Kidney tubule cell (primary cell): ENCODE data around the gene BAZ1A.
"Not testable (repeated sequence)": the region's sequence is repeated elsewhere in the genome, so short reads cannot be mapped to it uniquely, and the experiment has no call there.

Experiments
- DNase-seq: peaks from one replicate; pipeline ENCODE4 v3.0.0-alpha.2; 2018; ENCODE audit warnings: low spot score

The BAZ1A gene

DNA sequence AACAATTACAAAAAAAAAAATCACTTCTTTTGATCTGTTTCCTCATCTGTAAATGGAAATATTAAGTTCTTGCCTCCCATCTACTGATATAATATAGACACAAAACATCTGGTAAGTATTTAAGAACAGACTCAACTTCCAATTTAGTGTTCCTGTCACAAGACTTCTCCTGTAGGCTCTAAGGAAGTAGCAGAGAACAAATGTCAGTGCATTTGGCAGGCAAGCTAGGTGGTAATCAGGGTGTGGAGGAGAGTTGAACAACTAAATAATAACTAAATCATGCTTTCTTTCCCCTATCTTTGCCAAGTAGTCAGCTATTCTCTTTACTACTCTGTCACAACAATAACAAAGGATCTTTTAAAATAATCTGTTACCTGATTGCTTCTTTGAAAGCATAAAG, 22.1 kb downstream of the BAZ1A start:
- no peak for DNase-seq

DNA sequence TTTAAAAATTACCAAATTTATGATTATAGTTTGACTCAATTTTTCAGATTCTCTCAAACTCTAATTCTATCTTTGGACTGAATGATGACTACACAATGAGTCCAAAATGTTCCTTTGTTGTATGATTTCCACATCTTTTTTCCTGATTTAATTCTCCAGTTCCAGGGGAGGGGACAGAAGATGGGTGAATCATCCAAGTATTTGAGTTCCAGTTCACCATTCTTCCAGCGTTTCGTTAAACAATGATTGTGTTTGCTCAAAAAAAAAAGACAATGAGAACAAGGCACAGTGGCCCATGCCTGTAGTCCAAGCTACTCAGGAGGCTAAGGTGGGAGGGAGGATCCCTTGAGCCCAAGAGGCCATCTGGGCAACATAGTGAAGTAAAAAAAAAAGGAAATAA, 23.8 kb downstream of the BAZ1A start:
- DNase-seq, result no peak

DNA sequence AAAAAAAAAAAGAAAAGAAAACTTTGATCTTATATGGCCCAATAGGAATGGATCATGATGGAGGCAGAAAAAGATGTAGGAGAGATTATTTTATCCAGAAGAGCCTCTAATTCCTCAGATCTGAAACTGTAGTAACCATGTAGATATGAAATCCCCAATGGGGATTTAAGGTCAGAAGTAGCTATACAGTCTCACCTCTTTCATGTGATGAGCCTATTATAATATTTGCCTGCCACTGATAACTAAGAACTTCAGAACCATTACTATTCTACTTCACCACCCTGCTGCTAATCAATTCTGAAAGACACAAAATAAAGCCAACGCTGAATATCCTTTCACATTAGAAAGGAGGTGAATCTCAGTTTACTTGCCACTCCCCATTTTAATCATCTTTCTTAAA, 29.3 kb downstream of the BAZ1A start:
- DNase-seq, result no peak

DNA sequence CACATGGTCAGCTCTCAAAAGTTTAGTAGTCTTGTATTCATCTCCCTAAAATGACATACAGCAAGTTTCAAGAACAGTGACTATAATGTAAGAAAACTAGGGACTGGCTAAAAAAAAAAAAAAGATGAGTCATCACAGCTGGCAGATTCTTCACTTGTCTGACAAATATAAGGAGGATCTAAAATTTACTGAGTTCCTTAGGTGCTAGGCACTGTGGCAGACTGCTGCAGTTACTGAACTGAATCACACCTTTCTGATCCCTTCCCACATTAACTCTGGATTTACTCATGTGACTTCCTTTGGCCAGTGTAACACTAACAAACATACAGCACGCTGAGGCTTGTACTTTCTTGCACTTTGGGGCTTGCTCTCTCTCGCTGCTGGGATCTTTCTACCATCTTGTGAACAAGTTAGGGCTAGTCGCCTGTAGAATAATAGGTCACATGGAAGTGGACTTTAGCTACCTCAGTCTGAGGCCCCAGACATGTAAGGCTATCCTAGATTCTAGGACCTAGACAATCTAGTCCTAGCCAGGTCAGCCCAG, 32.1 kb downstream of the BAZ1A start:
- peak; percentile 87 for DNase-seq

DNA sequence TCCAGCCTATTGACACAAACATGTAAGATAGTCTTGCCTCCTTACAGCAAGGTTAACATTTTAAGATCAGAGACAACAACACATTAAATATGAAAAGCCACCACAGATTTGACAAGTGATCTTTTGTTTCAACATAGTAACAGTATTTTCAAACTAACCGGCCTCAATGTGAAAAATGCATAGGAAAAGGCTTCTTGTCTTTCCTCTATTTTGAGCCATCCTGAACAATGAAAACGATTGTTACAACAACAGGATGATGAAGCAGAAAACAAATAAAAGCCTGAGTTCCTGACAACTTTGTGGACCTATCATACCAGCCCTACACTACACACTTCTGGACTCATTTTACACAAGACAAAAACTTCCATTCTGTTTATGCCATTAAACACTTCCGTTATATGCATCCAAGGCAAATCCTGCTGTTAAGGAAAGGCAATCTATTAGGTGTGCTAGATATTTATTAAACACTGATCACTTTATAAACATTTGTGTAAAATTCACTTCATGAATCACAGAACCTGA, 37.3 kb downstream of the BAZ1A start:
- no peak for DNase-seq

DNA sequence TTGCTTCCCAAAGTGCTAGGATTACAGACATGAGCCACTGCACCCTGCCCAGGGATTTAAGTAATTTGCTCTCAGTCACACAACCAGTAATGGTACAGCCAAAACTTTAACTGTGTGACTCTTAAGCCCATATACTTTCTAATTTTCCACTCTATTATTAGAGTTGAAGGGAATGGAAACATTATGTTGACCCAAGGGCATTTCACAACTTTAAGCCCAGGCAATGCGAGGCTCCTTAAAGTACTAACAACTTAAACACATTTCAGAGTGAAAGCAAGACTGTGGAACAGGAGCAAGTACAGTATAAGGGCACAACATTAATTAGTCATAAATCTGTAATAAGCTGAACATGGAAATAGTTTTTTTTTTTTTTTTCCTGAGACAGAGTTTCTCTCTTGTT, 39.8 kb downstream of the BAZ1A start:
- DNase-seq, result no peak

DNA sequence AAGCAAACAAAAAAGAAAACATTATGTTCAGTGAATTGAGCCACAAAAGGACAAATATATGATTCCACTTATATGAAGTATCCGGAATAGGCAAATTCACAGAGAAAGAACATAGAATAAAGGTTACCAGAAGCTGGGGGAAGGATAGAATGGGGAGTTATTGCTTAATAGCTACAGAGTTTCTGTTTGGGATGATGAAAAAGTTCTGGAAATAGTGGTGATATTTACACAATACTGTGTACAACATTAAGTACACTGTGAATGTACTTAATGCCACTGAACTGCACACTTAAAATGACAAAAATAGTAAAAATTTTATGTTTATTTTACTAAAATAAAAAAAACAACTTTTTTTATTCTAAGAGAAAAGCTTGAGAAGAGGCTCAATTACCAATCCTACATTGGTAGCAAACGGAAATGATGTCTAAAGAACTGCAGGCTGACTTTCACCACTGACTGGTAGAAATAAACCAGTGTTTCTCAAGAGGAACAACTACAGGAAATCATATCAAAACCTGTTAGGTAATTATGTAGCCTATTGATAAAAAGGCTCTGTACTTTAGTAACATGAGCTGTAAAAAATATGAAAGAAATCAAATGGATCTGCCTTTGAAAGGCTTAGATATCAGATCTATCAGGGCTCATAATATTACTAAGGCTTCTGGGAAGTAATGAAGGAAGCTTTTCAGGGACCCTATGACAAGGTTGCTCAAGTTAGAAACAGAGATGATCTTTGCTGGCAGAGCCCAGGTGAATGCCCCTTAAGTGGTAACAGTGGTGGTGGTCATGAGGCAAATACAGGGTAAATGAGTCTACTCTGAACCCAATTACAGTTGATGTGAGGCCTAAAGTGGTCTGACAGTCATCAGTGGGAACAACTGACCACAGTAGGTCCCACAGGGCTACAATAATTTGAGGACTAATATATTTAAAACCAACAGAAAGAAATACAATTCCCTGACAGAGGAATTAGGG, 41.3 kb downstream of the BAZ1A start:
- no peak for DNase-seq

DNA sequence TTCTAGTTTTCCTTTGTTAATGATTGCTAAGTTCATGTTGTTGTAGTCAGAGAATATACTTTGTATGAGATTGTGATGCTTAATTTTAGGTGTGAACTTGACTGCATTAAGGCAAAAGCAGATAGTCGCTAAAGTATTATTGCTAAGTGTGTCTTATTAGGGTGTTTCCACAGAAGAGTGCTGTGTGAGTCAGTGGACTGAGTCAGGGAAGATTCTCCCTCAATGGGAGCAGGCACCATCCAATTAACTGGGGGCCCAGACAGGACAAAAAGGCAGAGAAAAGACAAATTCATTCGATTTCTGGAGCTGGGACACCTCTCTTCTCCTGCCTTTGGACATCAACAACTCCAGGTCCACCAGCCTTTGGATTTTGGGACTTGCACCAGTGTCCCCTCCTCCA, 48.5 kb downstream of the BAZ1A start:
- peak; percentile 22 for DNase-seq

DNA sequence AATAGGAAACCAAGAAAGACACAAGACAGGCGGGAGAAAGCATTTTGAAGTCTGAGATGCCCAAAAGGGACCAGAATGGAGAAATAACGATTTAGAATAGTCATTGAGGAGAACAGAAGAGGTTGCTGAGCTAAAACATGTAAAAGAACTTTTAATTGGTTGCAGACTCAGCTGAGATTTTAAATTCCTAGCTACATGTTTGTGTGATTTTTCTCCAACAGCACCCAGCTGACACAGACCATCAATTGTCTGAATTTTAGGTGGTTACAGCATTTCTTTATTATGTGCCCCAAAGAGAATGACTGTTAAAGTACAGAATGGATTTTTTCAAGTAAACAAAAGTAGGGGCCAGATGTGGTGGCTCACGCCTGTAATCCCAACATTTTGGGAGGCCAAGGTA, 50.3 kb downstream of the BAZ1A start:
- DNase-seq, result no peak

DNA sequence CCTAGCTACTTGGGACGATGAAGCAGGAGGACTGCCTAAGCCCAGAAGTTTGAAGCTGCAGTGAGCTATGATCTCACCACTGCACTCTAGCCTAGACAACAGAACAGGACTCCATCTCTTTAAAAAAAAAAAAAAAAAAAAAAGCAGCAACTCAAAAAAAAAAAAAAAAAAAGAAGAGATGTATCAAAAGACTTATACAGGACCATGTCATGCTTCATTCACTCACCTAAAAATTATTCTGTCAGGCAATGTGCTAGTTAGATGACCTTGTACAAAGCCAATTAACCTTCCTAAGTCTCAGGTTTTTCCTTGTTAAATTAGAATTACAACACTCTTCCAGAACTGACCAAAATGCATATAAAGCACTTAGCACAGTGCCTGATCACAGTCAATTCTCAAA, 50.9 kb downstream of the BAZ1A start:
- no peak for DNase-seq

DNA sequence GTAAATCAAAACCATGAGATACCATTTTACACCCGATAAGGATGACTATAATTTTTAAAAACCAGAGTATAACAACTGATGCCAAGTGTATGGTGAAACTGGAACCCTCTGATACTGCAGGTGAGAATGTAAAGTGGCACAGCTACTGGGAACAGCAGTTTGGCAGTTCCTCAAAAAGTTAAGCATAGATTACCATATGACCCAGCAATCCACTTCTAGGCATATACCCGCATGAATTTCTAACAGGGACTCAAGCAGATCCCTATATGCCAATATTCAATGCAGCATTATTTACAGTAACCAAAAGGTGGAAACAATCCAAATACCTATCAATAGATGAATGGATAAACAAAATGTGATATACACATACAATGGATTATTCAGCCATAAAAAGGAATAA, 57.4 kb downstream of the BAZ1A start:
- no peak for DNase-seq

DNA sequence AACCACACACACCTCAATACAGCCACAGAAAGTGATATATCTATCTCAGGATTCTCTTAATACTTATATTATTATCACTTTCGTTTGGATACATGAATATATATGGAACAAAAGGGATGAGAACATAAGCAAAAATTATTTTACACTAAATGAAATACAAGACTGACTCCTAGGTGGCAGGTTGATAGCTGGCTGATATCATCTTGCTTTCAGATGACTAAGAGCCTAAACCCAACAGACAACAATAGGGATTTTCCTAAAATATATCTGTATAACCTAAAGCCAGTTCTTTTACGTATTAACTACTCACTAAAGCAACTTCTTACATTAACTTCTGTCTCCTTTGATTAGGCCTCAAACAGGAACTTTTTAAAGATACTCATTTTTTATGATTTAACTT, 65.1 kb downstream of the BAZ1A start:
- no peak for DNase-seq

DNA sequence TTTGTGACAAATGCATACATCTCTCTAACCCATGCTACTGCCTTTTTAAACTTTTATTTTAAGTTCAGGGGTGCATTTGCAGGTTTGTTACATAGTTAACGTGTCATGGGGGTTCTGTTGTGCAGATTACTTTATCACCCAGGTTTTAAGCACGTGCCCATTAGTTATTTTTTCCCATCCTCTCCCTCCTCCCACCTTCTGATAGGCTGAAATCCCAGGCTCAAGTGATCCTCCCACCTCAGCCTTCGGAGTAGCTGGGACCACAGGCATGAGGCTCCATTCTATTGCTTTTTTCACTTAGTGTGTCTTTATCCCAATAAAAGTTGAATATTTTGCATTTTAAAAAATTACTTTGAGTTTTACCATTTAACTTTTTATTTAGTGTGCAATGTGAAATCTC, 68.9 kb downstream of the BAZ1A start:
- DNase-seq, result no peak

DNA sequence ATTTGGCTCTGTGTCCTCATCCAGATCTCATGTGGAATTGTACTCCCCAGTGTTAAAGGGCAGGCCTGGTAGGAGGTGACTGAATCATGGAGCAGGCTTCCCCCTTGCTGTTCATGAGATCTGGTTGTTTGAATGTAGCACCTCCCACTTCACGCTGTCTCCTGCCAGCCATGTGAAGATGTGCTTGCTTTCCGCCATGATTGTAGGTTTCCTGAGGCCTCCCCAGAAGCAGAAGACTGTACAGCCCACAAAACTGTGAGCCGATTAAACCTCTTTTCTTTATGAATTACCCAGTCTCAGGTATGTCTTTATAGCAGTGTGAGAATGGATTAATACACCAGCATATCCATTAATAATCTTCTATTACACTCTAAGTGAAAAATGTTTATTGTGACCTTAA, 70.2 kb downstream of the BAZ1A start:
- DNase-seq, result no peak

DNA sequence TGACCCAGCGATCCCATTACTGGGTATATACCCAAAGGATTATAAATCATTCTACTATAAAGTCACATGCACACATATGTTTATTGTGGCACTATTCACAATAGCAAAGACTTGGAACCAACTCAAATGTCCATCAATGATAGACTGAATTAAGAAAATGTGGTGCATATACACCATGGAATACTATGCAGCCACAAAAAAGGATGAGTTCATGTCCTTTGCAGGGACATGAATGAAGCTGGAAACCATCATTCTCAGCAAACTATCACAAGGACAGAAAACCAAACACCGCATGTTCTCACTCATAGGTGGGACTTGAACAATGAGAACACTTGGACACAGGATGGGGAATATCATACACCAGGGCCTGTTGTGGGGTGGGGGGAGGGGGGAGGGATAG, 76.3 kb downstream of the BAZ1A start:
- DNase-seq, result not testable (repeated sequence)

DNA sequence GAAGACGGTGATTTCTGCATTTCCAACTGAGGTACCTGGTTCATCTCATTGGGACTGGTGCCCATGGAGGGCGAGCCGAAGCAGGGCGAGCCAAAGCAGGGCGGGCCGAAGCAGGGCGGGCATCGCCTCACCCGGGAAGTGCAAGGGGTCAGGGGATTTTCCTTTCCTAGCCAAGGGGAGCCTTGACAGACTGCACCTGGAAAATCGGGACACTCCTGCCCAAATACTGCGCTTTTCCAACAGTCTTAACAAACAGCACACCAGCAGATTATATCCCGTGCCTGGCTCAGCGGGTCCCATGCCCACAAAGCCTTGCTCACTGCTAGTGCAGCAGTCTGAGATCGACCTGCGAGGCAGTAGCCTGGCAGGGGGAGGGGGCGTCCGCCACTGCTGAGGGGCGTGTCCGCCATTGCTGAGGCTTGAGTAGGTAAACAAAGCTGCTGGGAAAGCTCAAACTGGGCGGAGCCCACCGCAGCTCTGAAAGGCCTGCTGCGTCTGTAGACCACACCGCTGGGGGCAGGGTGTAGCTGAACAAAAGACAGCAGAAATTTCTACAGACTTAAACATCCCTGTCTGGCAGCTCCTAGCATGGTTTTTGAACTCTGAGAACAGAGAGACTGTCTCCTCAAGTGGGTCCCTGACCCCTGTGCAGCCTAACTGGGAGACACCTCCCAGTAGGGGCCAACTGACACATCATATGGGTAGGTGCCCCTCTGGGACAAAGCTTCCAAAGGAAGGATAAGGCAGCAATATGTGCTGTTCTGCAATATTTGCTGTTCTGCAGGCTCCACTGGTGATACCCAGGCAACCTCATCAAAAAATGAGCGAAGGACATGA, 77.2 kb downstream of the BAZ1A start:
- no peak for DNase-seq

DNA sequence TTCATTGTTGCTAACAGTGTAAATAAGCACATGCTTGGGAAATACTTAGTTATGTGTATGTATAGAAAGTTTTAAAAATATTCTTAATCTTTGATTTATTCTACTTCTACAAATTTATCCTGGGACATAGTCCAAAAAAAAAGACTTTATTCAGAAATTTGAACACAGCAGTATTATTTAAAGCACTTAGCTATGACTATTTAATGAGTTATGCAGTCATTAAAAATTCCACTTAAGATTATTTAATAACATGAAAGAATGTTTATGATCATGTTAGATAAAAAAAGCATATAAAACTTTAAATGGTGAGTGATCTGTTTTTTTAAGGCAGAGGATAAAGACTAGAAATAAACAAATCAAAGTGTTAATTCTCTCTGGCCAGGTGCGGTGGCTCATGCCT, 78.3 kb downstream of the BAZ1A start:
- no peak for DNase-seq

DNA sequence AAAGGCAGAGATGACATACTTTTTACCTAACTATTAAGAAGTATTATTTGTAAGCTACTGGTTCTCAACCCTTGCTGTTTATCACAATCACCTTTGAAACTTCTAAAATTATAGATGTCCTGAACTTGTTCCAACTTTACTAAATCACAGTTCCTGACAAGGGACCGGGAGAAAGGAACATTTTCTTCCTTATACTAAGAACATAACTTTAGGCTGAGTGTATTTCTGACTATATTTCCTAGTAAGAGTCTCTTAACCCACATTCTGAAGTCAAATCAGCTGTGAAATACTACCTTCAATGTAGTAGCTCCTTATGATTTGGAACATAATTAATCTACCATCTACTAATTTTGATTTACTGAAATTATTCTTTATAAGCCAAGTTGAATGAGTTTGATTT, 80.2 kb downstream of the BAZ1A start:
- DNase-seq, result peak; percentile 5

DNA sequence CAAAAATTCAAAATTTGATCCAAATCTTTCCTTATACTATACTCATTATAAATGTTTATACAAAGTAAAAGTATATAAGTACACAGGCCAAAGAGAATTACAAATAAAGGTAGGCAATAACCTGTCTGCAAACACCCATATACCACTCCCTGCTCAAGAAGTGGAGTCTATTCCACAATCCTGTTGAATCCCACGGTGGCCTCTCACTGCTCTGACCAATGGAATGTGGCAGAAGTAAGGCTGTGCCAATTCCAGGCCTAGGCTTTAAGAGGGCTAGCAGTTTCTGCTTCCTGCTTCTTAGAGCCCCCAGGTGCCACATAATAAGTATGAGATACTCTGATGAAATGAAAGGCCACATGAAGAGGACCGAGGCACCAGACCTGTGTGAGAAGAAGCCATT, 80.9 kb downstream of the BAZ1A start:
- DNase-seq, result no peak

DNA sequence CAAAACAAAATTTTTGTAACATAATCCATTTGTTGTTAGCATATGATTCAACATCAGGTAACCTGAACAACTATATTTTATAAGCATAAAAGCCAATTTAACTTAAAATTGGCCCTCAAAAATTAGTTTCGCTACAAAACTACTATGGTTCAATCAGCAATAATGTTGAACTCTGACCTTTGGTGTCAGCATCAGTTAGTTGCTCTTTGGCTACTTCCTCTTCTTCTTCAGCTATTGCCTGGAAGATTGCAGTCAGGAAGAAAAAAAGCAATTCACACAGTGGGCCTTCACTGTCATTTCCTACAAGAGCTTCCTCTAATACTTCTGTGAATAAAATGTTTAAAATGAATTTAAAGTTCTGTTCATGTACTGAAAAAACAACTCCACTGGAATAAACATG, 82.6 kb downstream of the BAZ1A start:
- no peak for DNase-seq

DNA sequence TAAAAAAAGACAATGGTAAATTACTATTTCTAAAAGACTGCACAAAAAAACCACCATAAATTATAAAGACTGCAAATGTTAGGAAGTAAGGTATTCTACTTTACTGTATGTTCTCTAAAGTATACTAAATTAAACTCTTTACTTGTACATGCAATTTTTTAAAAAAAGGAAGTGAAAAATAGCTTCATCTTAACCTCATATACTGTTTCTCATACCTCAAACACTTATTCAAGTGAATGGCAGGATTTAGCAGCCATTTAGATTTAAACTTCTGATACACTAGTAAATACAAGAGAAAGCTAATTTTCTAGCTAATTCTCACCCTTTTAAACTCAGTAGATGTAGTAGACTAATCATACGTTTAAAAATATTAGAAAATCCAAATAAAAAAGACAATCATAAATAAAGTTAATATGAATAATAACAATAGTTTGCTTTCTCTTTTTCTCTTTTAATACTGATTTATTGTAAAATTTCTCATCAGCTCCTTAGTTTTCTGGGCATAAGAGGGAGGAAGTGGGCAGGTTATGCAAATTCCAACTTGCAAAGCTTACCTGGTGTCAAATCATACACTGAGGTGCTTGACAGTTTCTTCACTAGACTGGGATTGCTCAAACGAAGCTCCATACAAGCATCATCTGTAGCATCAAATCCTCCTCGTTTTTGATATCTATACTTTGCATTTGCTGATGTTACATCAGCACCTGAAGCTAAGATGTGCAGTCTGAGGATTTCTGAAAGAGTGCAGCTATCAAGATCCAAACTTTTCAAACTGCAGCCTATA, 89.7 kb downstream of the BAZ1A start:
- no peak for DNase-seq

DNA sequence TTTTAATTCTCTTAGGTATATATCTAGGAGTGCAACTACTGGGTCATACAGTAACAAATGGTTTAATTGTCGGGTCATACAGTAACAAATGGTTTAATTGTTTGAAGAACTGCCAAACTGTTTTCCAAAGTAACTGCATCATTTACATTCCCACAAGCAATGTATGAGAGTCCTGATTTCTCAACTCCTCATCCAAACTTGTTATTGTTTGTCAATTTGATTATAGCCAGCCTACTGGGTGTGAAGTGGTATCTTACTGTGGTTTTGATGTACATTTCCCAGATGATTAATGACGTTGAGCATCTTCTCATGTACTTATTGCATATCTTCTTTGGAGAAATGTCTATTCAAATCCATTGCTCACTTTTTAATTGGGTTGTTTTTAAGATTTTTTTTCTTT, 93.1 kb downstream of the BAZ1A start:
- no peak for DNase-seq
